BLaER1 treated with 17β-estradiol and CSF1 and Interleukin-3, amounts not matched to agents 10 nM and 100 nM (cell line): Measurements from ENCODE around the gene IL31.

Source experiments
- H3K27ac ChIP-seq, 11 experiments: shearing (Covaris generic); formaldehyde crosslinking; 2 replicates each; pipeline ENCODE4 v1.8.1; 2022
- H3K27me3 ChIP-seq, 11 experiments: shearing (Covaris generic); formaldehyde crosslinking; 2 replicates each; pipeline ENCODE4 v1.8.1; 2022
- H3K36me3 ChIP-seq, 11 experiments: shearing (Covaris generic); formaldehyde crosslinking; 2 replicates each; pipeline ENCODE4 v1.8.1; 2022
- H3K4me1 ChIP-seq, 10 experiments: shearing (Covaris generic); formaldehyde crosslinking; 2 replicates each; pipeline ENCODE4 v1.8.1; 2022
- H3K4me2 ChIP-seq, 11 experiments: shearing (Covaris generic); formaldehyde crosslinking; 2 replicates each; pipeline ENCODE4 v1.8.1; 2022
- H3K4me3 ChIP-seq, 10 experiments: shearing (Covaris generic); formaldehyde crosslinking; 2 replicates each; pipeline ENCODE4 v1.8.1; 2022
- H3K9ac ChIP-seq, 11 experiments: shearing (Covaris generic); formaldehyde crosslinking; 2 replicates each; pipeline ENCODE4 v1.8.1; 2022
- H3K9me3 ChIP-seq, 11 experiments: shearing (Covaris generic); formaldehyde crosslinking; replicated peaks in 1 of 11; 2 replicates each; pipeline ENCODE4 v1.8.1; 2022
- H4K20me1 ChIP-seq, 11 experiments: shearing (Covaris generic); formaldehyde crosslinking; 2 replicates each; pipeline ENCODE4 v1.8.1; 2022
- Cebpa-rat ChIP-seq, 11 experiments: shearing (Covaris generic); IDR thresholded peaks; 2 replicates each; pipeline ENCODE4 v1.8.1; 2022

IL31 gene

DNA sequence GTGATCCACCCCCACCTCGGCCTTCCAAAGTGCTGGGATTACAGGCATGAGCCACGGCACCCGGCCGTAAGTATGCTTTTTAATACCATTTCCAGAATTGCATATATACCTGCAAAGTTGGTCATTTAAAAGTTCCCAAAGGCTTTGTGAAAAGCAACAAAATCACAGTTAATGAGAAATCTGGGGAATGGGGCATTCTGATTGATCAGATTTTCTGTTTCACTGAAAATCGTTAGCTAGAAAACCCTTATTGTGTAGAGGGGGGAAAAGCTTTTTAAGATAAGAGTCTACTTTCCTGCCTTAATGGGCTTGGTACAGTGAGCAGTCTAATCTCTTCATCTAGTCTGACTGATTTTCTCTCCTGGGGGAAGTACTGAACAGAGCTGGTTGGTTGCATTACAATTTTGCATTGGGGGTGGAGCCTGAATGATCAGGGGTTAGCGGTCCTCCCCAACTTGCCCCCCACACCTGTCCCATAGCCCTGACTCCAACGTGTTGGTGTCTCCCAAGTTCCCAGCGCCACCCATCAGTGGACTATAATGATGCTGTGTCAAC lies 23.8 kb downstream of the IL31 start:
- no peak for TF ChIP-seq Cebpa-rat (IDR thresholded peaks at IDR 0.05)
- Histone ChIP-seq H3K9me3 (no peaks in the 10 kb centered on the region), H3K36me3 (peaks cover 0 to 11% (median 3%) of the 10 kb centered on the region in 11 experiments; a peak in 9 of 22 replicates), H3K4me1 (peaks cover 0 to 12% (median 9%) of the 10 kb centered on the region in 10 experiments; a peak in 9 of 20 replicates), H3K4me3 (no peak overlapping the region), H4K20me1 (peaks cover 14 to 42% (median 23%) of the 10 kb centered on the region in 11 experiments; a peak in 17 of 22 replicates), H3K9ac (no peak overlapping the region), H3K27ac (no peak overlapping the region), H3K4me2 (no peak overlapping the region), H3K27me3 (no peaks in the 10 kb centered on the region)

DNA sequence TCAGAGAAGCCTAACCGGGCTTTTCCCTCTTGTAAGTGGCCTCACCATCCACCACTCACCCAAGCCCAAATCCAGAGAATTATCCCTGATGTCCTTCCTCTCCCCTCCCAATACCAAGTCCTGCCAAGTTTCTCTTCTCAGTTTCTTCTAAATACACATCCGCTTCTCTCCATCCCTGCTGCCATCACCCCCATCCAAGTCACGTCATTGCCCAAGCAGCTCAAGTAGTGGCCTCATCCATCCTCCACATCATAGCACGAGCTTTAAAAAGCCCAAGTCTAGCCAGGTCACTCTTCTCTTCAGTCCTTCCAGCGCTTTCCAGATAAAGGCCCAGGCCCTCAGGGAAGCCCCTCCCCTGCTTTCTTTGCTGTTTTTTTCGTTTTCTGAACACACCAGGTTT lies 25.4 kb downstream of the IL31 start:
- H4K20me1 ChIP-seq, result peaks cover 18 to 56% (median 37%) of the 10 kb centered on the region in 11 experiments; a peak in 18 of 22 replicates
- H3K9ac ChIP-seq, result no peak overlapping the region
- H3K4me1 ChIP-seq, result peaks cover 0 to 12% (median 8%) of the 10 kb centered on the region in 10 experiments; a peak in 9 of 20 replicates
- H3K27ac ChIP-seq, result no peak overlapping the region
- H3K27me3 ChIP-seq, result no peaks in the 10 kb centered on the region
- TF ChIP-seq Cebpa-rat (IDR thresholded peaks at IDR 0.05), result no peak
- H3K4me3 ChIP-seq, result no peak overlapping the region
- no peak overlapping the region for H3K4me2 ChIP-seq
- peaks cover 13 to 26% (median 17%) of the 10 kb centered on the region in 11 experiments; a peak in 21 of 22 replicates for H3K36me3 ChIP-seq
- H3K9me3 ChIP-seq, result no peaks in the 10 kb centered on the region

DNA sequence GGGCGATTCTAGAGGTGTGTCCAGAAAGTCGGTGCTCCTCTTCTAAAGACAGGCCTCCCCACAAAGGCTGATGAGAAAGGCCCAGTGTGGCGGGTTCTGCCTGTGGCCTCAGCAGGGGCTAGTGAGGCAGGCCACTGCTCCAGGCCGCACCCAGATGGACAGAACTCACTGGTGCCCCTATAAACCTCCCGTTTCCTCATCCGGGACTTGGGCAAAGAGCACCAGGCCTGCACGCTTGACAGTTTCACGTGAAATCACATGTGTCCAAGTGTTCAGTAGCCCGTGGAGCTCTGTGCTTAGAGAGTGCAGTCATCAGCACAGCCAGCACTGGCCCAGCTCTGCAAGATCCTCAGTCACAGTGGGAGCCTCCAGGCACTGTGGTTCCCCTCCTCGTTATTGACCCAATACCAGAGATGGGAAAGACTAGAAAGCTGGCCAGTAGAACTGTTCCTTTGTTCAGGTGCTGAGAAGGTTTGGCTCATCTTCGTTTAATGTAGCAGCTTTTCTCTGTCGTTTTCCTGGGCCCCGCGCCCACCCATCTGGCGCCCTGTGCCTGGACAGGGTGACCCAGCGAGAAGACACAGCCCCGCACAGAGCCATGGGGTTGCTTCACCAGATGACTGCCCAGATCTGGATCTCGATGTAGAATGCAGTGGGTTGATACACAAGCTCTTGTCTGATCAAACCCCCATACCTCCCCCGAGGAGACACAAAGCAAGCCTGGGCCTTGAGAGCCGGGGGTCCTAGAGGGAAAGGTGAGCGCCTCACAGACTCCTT lies 26.3 kb downstream of the IL31 start:
- Histone ChIP-seq H3K4me1 (peaks cover 0 to 15% (median 3%) of the 10 kb centered on the region in 10 experiments; a peak in 7 of 20 replicates), H3K4me3 (no peak overlapping the region), H3K27ac (no peak overlapping the region), H4K20me1 (peaks cover 25 to 62% (median 46%) of the 10 kb centered on the region in 11 experiments; a peak in 19 of 22 replicates), H3K4me2 (no peak overlapping the region), H3K27me3 (no peaks in the 10 kb centered on the region), H3K9me3 (no peaks in the 10 kb centered on the region), H3K9ac (peak overlapping the region in 1 of 11 experiments; percentile 14; a peak in 1 of 22 replicates), H3K36me3 (peaks cover 22 to 35% (median 27%) of the 10 kb centered on the region in 11 experiments)
- TF ChIP-seq Cebpa-rat (IDR thresholded peaks at IDR 0.05), result no peak

DNA sequence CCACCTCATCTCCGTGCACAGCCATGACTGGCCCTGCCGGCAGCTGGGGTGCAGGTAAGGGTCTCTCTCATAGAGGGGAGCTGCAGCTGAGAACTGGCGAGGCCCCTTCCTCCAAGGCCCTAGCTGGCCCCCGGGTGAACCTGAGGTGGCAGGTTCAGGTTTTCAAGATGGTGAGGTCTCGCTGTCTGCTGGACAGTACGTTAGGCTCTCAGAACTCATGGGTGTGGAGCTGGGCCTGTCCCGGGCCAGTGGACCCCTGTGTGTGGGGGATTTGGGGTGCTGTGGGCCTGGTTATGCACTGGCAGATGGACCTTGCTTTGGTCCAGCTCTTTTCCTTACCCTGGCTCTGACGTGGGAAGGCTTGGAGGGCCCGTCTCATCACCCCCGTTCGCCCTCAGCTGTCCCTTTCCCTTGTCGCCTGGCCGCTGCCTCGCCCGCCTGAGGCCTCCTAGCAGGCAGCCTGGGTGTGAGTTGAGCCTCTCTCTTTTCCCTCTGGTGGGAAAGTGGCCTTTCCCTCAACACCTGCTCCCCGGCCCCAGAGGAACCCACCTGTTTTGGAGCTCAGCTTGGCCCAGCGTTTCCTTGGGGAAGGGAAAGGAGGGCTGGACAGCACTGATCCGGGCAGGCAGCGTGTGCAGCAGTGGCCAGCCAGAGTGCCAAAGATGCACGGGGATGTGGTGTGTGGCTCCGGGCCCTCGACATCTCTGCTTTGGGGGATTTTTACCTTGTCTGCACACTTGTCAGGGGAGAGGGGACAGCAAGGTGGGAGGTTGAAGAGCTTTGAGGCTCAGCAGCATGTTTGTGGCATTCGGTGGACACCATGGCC lies 28.3 kb downstream of the IL31 start:
- Histone ChIP-seq H3K4me3 (no peak overlapping the region), H3K9me3 (no peaks in the 10 kb centered on the region), H3K4me2 (no peak overlapping the region), H3K27ac (no peak overlapping the region), H3K27me3 (no peaks in the 10 kb centered on the region), H4K20me1 (peaks cover 39 to 80% (median 66%) of the 10 kb centered on the region in 11 experiments; a peak in 20 of 22 replicates), H3K9ac (no peak overlapping the region), H3K4me1 (peaks cover 0 to 27% (median 8%) of the 10 kb centered on the region in 10 experiments; a peak in 11 of 20 replicates), H3K36me3 (peaks cover 42 to 55% (median 47%) of the 10 kb centered on the region in 11 experiments)
- no peak for TF ChIP-seq Cebpa-rat (IDR thresholded peaks at IDR 0.05)

DNA sequence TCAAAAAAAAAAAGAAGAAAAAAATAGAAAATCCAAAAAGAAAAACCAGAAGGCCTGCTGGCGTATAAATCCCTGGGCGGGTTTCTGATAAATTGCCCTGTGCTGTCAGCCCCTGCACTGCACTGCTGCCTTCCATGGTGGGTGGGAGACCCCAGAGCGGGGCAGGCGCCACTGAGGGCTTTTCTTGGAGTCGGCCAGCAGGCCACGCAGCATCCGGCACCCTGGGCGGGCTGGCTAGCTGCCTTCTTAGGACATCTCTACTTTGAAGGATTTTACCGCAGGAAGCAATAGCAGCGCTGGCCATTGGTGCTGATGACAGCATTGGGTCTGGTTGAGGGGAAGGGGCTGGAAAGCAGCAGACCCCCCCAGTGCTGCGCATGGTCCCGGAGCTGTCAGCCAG lies 29.1 kb downstream of the IL31 start:
- H3K27me3 ChIP-seq, result no peaks in the 10 kb centered on the region

DNA sequence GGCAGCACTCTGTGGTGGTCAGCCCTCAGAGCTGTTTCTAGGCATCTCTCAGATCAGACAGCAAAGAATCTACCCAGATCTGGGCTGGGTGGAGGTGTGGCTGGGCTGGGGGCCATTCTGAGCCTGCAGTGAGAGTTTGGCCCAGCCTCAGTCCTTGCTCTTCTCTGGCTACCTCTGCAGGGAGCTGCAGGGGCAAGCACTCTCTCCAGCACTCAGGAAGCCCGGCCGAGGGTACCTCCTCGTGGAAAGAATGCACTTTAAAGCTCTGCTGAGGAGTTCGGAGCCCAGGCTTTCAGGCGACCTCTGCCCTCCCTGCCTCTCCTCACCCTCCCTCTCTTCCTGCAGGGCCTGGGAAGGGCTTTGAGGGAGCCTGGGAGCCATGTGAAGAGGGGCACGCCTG lies 31.2 kb downstream of the IL31 start:
- Histone ChIP-seq H3K4me2 (0 out of 22 replicates have a peak overlapping the region, but pooled peaks of 1 of the 11 experiments have one; percentile 7), H3K36me3 (peaks cover 70 to 84% (median 75%) of the 10 kb centered on the region in 11 experiments), H3K4me3 (no peak overlapping the region), H3K9me3 (no peaks in the 10 kb centered on the region), H3K4me1 (peaks cover 0 to 23% (median 8%) of the 10 kb centered on the region in 10 experiments; a peak in 11 of 20 replicates), H3K27ac (no peak overlapping the region), H3K9ac (peak overlapping the region in 2 of 11 experiments; percentile 46 to 47; a peak in 2 of 22 replicates), H3K27me3 (no peaks in the 10 kb centered on the region), H4K20me1 (peaks cover 40 to 95% (median 78%) of the 10 kb centered on the region in 11 experiments; a peak in 19 of 22 replicates)
- no peak for TF ChIP-seq Cebpa-rat (IDR thresholded peaks at IDR 0.05)

More for the DNA sequence above, 29.1 kb downstream of the IL31 start:
- H3K9ac ChIP-seq, result no peak overlapping the region
- H3K4me3 ChIP-seq, result no peak overlapping the region
- no peak overlapping the region for H3K4me2 ChIP-seq
- H3K36me3 ChIP-seq, result peaks cover 50 to 64% (median 55%) of the 10 kb centered on the region in 11 experiments
- TF ChIP-seq Cebpa-rat (IDR thresholded peaks at IDR 0.05), result no peak
- H3K27ac ChIP-seq, result no peak overlapping the region
- no peaks in the 10 kb centered on the region for H3K9me3 ChIP-seq
- H3K4me1 ChIP-seq, result peaks cover 0 to 23% (median 8%) of the 10 kb centered on the region in 10 experiments; a peak in 11 of 20 replicates
- peaks cover 39 to 86% (median 69%) of the 10 kb centered on the region in 11 experiments; a peak in 20 of 22 replicates for H4K20me1 ChIP-seq

DNA sequence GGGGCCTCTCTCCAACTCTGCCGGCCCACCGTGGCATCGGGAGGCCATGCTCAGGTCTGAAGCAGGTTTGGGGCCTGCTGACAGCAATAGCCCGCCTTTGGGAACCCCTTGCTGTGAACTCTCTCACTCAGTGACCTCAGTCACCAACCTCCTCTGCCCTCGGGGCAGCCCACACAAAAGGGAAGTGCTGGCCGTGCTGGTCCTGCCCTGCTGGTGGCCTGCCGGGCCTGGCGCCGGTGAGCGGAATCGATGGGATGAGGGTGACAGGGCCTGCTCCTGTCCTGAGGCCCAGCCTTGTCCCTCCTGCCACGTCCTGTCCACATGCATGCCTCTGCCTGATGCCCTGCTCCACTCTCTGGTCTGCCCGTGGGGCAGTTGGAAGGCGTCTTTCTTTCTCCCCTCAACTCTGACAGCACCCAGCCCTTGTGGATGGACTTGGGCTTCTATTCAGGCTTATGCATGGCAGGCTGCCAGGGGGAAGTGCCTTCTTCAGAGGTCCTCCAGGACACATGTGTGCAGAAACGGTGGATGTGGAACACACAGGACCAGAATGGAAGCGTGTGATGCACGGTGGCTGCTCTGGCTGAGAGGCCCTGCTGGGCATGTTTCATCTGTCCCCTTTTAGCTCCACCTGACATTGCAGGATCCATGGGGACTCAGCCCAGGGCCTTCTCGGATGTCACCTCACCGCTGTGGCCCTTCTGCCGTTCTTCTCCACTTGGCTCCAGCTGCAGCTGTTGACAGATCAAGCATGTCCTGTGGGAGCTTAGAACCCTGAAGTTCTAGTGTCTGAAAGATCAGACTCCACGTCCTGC lies 31.9 kb downstream of the IL31 start:
- no peak overlapping the region for H3K4me3 ChIP-seq
- H4K20me1 ChIP-seq, result peaks cover 43 to 95% (median 80%) of the 10 kb centered on the region in 11 experiments; a peak in 19 of 22 replicates
- no peaks in the 10 kb centered on the region for H3K27me3 ChIP-seq
- H3K4me1 ChIP-seq, result peaks cover 0 to 23% (median 8%) of the 10 kb centered on the region in 10 experiments; a peak in 11 of 20 replicates
- H3K4me2 ChIP-seq, result peak overlapping the region in 4 of 11 experiments; percentile 7 to 25 (median 20); a peak in 2 of 22 replicates
- no peaks in the 10 kb centered on the region for H3K9me3 ChIP-seq
- no peak for TF ChIP-seq Cebpa-rat (IDR thresholded peaks at IDR 0.05)
- H3K27ac ChIP-seq, result peak overlapping the region in 1 of 11 experiments; percentile 18; a peak in 2 of 22 replicates
- H3K36me3 ChIP-seq, result peaks cover 78 to 91% (median 83%) of the 10 kb centered on the region in 11 experiments
- peak overlapping the region in 6 of 11 experiments; percentile 13 to 47 (median 24); a peak in 6 of 22 replicates for H3K9ac ChIP-seq
